SU-DHL-6 (cell line): ENCODE measurements around the gene TRAF2.

ENCODE experiments used
- EZH2phosphoT487 ChIP-seq: fragments of 200-600 bp; sonication (generic), shearing (Covaris generic); conservative IDR thresholded peaks from 2 replicates; pipeline ENCODE4 v1.6.1; 2018; ENCODE audit warnings: mild to moderate bottlenecking, antibody characterized with exemption, low read length, moderate library complexity, mixed read lengths
- TF ChIP-seq, protein P1 (sequence below): fragments of 200-600 bp; sonication (generic); IDR thresholded peaks from one replicate; pipeline ENCODE4 v1.5.1; 2017; ENCODE audit warnings: antibody characterized with exemption, mild to moderate bottlenecking, low read length, moderate library complexity; ENCODE audit not compliant: insufficient read depth, poor library complexity, severe bottlenecking

DNA sequence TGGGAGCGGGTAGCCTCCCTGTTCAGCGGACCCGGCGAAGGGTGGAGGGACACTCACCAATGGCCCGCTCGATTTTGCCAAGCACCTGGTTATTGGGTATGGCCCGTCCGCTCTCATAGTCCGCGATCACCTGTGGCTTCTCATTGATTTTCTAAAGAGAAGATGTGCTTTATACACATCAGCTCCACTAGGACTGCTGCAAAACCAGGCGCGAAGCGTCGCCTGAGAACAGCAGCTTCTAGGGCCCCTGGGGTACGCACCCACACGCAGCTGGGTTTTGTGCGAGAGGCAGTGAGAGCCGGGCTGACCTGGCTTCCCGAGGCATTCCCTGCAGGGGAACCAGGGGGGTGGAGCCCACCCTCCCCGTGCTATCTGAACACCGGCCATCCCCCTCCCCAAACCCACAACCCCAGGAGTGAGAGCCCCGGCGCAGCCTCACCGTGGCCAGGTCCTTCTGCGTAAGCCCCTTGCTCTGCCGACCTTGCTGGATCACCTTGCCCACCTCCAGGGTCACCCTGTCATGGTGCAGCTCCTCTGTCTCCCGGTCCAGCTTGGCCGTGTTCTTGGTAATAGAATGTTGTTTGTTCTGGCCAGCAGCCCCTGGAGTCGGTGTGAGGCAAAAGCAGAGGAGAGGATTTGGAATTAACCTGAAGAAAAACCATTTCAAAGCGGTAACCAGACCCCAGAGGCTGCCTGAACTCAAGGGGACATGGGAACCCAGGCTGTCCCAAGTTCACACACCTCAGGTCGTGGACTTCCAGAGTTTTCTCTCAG lies 23.3 kb upstream of the TRAF2 start:
- TF ChIP-seq, protein P1, sequence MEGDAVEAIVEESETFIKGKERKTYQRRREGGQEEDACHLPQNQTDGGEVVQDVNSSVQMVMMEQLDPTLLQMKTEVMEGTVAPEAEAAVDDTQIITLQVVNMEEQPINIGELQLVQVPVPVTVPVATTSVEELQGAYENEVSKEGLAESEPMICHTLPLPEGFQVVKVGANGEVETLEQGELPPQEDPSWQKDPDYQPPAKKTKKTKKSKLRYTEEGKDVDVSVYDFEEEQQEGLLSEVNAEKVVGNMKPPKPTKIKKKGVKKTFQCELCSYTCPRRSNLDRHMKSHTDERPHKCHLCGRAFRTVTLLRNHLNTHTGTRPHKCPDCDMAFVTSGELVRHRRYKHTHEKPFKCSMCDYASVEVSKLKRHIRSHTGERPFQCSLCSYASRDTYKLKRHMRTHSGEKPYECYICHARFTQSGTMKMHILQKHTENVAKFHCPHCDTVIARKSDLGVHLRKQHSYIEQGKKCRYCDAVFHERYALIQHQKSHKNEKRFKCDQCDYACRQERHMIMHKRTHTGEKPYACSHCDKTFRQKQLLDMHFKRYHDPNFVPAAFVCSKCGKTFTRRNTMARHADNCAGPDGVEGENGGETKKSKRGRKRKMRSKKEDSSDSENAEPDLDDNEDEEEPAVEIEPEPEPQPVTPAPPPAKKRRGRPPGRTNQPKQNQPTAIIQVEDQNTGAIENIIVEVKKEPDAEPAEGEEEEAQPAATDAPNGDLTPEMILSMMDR = no peak
- no peak for TF ChIP-seq EZH2phosphoT487
